ENCODE data around the gene FAM168A. TPM values are rescaled to one million over a fixed set of nuclear protein-coding genes. Genes with fewer than 3 reads are reported as not detected.

The FAM168A gene
- total RNA-seq, 1 experiment from 2014 or later, result 25.9 TPM

DNA sequence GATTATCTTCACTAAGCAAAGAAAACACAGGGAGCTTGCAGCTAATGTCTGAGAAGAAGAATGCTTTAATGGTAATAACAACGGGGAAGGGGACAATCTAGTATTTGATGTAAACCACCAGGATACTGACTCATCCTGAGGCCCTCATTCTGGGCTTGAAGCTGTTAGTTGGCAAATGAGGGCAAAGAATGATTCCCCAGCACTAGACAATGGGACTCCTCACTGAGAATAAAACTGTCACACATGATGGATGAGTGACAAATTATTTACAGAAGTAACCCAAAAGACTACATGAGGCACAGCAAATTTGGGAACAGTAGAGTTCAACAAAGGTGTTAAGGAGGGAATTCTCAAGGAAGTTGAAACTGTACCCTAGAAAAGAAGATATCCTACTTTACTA is 76.3 kb downstream of the FAM168A start:
- Mint-ChIP-seq H3K4me1 (peaks cover 31% of the 10 kb centered on the region), H3K27ac (no peak overlapping the region), H3K4me3 (no peak overlapping the region), H3K9me3 (peaks cover 20% of the 10 kb centered on the region), H3K27me3 (ENCODE audit: low read depth) (no peaks in the 10 kb centered on the region), H3K36me3 (peaks cover 26% of the 10 kb centered on the region)
- no peak for DNase-seq (ENCODE audit: low spot score)
- ChIA-PET CTCF (interaction anchor here (0.6 kb wide), 1 partner anchor 43 kb away, joined by 3 read pairs; no protein-coding TSS in a partner anchor), POLR2A (no interaction called here)
- no peak for ATAC-seq
- no peak for TF ChIP-seq EMX1 (CRISPR knock-in tag; IDR thresholded peaks at IDR 0.05)
- TF ChIP-seq CREM (CRISPR knock-in tag; IDR thresholded peaks at IDR 0.05), result no peak
- TF ChIP-seq IRF2 (CRISPR knock-in tag; IDR thresholded peaks at IDR 0.05; ENCODE audit: borderline replicate concordance, low read depth), result no peak
- no peak for TF ChIP-seq ZNF317 (CRISPR knock-in tag; IDR thresholded peaks at IDR 0.05; ENCODE audit: borderline replicate concordance, low read depth)
- TF ChIP-seq, protein P1, sequence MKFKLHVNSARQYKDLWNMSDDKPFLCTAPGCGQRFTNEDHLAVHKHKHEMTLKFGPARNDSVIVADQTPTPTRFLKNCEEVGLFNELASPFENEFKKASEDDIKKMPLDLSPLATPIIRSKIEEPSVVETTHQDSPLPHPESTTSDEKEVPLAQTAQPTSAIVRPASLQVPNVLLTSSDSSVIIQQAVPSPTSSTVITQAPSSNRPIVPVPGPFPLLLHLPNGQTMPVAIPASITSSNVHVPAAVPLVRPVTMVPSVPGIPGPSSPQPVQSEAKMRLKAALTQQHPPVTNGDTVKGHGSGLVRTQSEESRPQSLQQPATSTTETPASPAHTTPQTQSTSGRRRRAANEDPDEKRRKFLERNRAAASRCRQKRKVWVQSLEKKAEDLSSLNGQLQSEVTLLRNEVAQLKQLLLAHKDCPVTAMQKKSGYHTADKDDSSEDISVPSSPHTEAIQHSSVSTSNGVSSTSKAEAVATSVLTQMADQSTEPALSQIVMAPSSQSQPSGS (CRISPR knock-in tag; IDR thresholded peaks at IDR 0.05; ENCODE audit: borderline replicate concordance, low read depth), result no peak
- TF ChIP-seq, protein P2, sequence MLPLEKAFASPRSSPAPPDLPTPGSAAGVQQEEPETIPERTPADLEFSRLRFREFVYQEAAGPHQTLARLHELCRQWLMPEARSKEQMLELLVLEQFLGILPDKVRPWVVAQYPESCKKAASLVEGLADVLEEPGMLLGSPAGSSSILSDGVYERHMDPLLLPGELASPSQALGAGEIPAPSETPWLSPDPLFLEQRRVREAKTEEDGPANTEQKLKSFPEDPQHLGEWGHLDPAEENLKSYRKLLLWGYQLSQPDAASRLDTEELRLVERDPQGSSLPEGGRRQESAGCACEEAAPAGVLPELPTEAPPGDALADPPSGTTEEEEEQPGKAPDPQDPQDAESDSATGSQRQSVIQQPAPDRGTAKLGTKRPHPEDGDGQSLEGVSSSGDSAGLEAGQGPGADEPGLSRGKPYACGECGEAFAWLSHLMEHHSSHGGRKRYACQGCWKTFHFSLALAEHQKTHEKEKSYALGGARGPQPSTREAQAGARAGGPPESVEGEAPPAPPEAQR (CRISPR knock-in tag; IDR thresholded peaks at IDR 0.05), result no peak
- TF ChIP-seq NR3C1 (CRISPR knock-in tag; conservative IDR thresholded peaks at IDR 0.05; ENCODE audit: low read depth), result no peak
- no peak for TF ChIP-seq ZNF671 (CRISPR knock-in tag; IDR thresholded peaks at IDR 0.05)
- no peak for TF ChIP-seq ZNF263 (CRISPR knock-in tag; IDR thresholded peaks at IDR 0.05; ENCODE audit: low read depth)
- TF ChIP-seq ETV6 (CRISPR knock-in tag; IDR thresholded peaks at IDR 0.05), result no peak
- TF ChIP-seq, protein P3, sequence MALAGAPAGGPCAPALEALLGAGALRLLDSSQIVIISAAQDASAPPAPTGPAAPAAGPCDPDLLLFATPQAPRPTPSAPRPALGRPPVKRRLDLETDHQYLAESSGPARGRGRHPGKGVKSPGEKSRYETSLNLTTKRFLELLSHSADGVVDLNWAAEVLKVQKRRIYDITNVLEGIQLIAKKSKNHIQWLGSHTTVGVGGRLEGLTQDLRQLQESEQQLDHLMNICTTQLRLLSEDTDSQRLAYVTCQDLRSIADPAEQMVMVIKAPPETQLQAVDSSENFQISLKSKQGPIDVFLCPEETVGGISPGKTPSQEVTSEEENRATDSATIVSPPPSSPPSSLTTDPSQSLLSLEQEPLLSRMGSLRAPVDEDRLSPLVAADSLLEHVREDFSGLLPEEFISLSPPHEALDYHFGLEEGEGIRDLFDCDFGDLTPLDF (CRISPR knock-in tag; IDR thresholded peaks at IDR 0.05), result no peak
- no peak for TF ChIP-seq SMAD4 (CRISPR knock-in tag; IDR thresholded peaks at IDR 0.05)
- no peak for TF ChIP-seq MYBL2 (CRISPR knock-in tag; IDR thresholded peaks at IDR 0.05)
- TF ChIP-seq, protein P4, sequence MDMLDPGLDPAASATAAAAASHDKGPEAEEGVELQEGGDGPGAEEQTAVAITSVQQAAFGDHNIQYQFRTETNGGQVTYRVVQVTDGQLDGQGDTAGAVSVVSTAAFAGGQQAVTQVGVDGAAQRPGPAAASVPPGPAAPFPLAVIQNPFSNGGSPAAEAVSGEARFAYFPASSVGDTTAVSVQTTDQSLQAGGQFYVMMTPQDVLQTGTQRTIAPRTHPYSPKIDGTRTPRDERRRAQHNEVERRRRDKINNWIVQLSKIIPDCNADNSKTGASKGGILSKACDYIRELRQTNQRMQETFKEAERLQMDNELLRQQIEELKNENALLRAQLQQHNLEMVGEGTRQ (CRISPR knock-in tag; IDR thresholded peaks at IDR 0.05), result no peak

DNA sequence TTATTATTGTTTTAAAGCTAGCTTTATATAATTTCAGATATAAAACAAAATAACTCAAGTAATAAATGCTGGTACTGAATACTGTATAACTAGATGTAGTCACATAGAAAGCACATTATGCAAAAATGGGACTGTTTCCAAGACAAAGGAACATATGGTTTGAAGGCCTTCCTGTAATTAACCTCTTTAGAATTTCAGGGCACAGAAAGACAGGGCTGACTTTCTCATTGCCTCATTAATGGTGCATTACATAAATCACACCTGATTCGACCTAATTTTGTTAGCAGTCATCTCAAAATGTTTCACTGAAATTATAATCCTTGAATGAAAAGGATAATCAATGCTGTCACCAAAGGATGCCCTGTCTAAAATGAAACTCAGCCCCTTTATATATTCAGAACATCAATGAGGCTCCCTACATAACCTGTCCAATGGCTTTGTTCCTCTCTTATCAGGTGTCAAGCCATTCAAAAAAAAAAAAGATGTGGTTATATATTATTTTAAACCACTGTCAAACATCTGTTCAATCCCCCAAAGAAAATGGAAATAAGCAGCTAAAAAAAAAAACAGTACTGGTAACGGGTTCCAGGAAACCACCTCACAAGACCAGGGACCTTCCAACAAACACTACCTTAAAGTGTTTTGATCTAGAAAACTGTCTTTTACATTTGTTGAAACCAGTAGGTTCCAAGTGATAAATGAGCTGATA is 77.4 kb downstream of the FAM168A start:
- H3K27me3 Mint-ChIP-seq (ENCODE audit: low read depth), result no peaks in the 10 kb centered on the region
- H3K4me3 Mint-ChIP-seq, result no peak overlapping the region
- DNase-seq (ENCODE audit: low spot score), result no peak
- ChIA-PET POLR2A (no interaction called here), CTCF (no interaction called here)
- ATAC-seq, result no peak
- no peak overlapping the region for H3K27ac Mint-ChIP-seq
- H3K4me1 Mint-ChIP-seq, result peaks cover 22% of the 10 kb centered on the region
- peaks cover 26% of the 10 kb centered on the region for H3K36me3 Mint-ChIP-seq
- peaks cover 20% of the 10 kb centered on the region for H3K9me3 Mint-ChIP-seq
- TF ChIP-seq, protein P5, sequence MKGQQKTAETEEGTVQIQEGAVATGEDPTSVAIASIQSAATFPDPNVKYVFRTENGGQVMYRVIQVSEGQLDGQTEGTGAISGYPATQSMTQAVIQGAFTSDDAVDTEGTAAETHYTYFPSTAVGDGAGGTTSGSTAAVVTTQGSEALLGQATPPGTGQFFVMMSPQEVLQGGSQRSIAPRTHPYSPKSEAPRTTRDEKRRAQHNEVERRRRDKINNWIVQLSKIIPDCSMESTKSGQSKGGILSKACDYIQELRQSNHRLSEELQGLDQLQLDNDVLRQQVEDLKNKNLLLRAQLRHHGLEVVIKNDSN (CRISPR knock-in tag; IDR thresholded peaks at IDR 0.05), result no peak
- no peak for TF ChIP-seq RORB (CRISPR knock-in tag; IDR thresholded peaks at IDR 0.05)
- TF ChIP-seq ELF4 (CRISPR knock-in tag; IDR thresholded peaks at IDR 0.05; ENCODE audit: low read depth), result no peak
- TF ChIP-seq, protein P6, sequence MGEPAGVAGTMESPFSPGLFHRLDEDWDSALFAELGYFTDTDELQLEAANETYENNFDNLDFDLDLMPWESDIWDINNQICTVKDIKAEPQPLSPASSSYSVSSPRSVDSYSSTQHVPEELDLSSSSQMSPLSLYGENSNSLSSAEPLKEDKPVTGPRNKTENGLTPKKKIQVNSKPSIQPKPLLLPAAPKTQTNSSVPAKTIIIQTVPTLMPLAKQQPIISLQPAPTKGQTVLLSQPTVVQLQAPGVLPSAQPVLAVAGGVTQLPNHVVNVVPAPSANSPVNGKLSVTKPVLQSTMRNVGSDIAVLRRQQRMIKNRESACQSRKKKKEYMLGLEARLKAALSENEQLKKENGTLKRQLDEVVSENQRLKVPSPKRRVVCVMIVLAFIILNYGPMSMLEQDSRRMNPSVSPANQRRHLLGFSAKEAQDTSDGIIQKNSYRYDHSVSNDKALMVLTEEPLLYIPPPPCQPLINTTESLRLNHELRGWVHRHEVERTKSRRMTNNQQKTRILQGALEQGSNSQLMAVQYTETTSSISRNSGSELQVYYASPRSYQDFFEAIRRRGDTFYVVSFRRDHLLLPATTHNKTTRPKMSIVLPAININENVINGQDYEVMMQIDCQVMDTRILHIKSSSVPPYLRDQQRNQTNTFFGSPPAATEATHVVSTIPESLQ (CRISPR knock-in tag; IDR thresholded peaks at IDR 0.05), result no peak
- TF ChIP-seq SMAD4 (CRISPR knock-in tag; IDR thresholded peaks at IDR 0.05), result no peak
- TF ChIP-seq, protein P7, sequence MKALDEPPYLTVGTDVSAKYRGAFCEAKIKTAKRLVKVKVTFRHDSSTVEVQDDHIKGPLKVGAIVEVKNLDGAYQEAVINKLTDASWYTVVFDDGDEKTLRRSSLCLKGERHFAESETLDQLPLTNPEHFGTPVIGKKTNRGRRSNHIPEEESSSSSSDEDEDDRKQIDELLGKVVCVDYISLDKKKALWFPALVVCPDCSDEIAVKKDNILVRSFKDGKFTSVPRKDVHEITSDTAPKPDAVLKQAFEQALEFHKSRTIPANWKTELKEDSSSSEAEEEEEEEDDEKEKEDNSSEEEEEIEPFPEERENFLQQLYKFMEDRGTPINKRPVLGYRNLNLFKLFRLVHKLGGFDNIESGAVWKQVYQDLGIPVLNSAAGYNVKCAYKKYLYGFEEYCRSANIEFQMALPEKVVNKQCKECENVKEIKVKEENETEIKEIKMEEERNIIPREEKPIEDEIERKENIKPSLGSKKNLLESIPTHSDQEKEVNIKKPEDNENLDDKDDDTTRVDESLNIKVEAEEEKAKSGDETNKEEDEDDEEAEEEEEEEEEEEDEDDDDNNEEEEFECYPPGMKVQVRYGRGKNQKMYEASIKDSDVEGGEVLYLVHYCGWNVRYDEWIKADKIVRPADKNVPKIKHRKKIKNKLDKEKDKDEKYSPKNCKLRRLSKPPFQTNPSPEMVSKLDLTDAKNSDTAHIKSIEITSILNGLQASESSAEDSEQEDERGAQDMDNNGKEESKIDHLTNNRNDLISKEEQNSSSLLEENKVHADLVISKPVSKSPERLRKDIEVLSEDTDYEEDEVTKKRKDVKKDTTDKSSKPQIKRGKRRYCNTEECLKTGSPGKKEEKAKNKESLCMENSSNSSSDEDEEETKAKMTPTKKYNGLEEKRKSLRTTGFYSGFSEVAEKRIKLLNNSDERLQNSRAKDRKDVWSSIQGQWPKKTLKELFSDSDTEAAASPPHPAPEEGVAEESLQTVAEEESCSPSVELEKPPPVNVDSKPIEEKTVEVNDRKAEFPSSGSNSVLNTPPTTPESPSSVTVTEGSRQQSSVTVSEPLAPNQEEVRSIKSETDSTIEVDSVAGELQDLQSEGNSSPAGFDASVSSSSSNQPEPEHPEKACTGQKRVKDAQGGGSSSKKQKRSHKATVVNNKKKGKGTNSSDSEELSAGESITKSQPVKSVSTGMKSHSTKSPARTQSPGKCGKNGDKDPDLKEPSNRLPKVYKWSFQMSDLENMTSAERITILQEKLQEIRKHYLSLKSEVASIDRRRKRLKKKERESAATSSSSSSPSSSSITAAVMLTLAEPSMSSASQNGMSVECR (CRISPR knock-in tag; IDR thresholded peaks at IDR 0.05; ENCODE audit: borderline replicate concordance), result no peak
